K562 (cell line): ENCODE data around the gene BEST3.

ENCODE experiments used
- HDGF ChIP-seq: fragments of 450-650 bp; IDR thresholded peaks from 2 replicates; pipeline ENCODE4 v1.6.1; 2016
- TF ChIP-seq, protein P1 (sequence below), 2 experiments: fragments of 450-650 bp; formaldehyde crosslinking in 1 of 2; IDR thresholded peaks; 2 replicates each; pipeline versions ENCODE4 v1.4.0 to v1.6.1; 2014 to 2020; ENCODE audit warnings: mild to moderate bottlenecking in 2 of 2, borderline replicate concordance in 1 of 2, low read depth in 1 of 2

GRCh38 chr12:69633061-69633460 is 66.0 kb downstream of the BEST3 start:
- no peak for TF ChIP-seq HDGF
- TF ChIP-seq, protein P1, sequence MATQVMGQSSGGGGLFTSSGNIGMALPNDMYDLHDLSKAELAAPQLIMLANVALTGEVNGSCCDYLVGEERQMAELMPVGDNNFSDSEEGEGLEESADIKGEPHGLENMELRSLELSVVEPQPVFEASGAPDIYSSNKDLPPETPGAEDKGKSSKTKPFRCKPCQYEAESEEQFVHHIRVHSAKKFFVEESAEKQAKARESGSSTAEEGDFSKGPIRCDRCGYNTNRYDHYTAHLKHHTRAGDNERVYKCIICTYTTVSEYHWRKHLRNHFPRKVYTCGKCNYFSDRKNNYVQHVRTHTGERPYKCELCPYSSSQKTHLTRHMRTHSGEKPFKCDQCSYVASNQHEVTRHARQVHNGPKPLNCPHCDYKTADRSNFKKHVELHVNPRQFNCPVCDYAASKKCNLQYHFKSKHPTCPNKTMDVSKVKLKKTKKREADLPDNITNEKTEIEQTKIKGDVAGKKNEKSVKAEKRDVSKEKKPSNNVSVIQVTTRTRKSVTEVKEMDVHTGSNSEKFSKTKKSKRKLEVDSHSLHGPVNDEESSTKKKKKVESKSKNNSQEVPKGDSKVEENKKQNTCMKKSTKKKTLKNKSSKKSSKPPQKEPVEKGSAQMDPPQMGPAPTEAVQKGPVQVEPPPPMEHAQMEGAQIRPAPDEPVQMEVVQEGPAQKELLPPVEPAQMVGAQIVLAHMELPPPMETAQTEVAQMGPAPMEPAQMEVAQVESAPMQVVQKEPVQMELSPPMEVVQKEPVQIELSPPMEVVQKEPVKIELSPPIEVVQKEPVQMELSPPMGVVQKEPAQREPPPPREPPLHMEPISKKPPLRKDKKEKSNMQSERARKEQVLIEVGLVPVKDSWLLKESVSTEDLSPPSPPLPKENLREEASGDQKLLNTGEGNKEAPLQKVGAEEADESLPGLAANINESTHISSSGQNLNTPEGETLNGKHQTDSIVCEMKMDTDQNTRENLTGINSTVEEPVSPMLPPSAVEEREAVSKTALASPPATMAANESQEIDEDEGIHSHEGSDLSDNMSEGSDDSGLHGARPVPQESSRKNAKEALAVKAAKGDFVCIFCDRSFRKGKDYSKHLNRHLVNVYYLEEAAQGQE (IDR thresholded peaks at IDR 0.05; ENCODE audit: borderline replicate concordance) = no peak
- TF ChIP-seq, protein P1 (CRISPR knock-in tag; IDR thresholded peaks at IDR 0.05; ENCODE audit: low read depth) = no peak
